Endothelial cell of umbilical vein (primary cell): ENCODE results near the gene NECAB2. TPM values are rescaled to one million over a fixed set of nuclear protein-coding genes. Genes with fewer than 3 reads are reported as not detected.

Experiments
- BruUV-seq: library from RNA; stranded (reverse); fragments of 400-500 nt; replicated peaks from 2 replicates; lab custom pipeline; 2021; lab: Mats Ljungman, UMichigan
- CTCF ChIA-PET: fragments of 300-600, 350-600 bp; sonication (Branson Sonifier 250); formaldehyde crosslinking; loops from one replicate; lab custom pipeline; 2021; ENCODE audit warnings: antibody characterized with exemption, inconsistent platforms; lab: Charles Lee
- POLR2A ChIA-PET: fragments of 300-600, 350-600 bp; sonication (Branson Sonifier 250); formaldehyde crosslinking; loops from one replicate; lab custom pipeline; 2021; ENCODE audit warnings: antibody characterized with exemption, inconsistent platforms; lab: Charles Lee
- DNase-seq: peaks from one replicate; pipeline ENCODE4 v3.0.0-alpha.2; 2011; ENCODE audit warnings: low read depth, low spot score
- FAIRE-seq: peaks from 2 replicates; lab custom pipeline; 2011; peaks lifted over from hg19 to GRCh38; lab: Jason Lieb, UNC
- H2AFZ ChIP-seq: 2 replicates; pipeline ENCODE4 v1.6.0; 2012; ENCODE audit warnings: low read depth, low read length, control low read depth, inconsistent platforms
- H3K27ac ChIP-seq: 2 replicates; pipeline ENCODE4 v1.5.1; 2011; ENCODE audit warnings: low read depth, mild to moderate bottlenecking, control low read depth, low read length, moderate library complexity; ENCODE audit not compliant: insufficient read depth
- H3K27me3 ChIP-seq, 2 experiments: 2 replicates each; pipeline versions ENCODE4 v1.6.0 to v1.6.1; 2011; ENCODE audit warnings: low read length in 2 of 2, mixed read lengths in 1 of 2; ENCODE audit not compliant: control insufficient read depth in 2 of 2, insufficient read depth in 2 of 2
- H3K36me3 ChIP-seq, 2 experiments: 2 replicates in 1 of 2; 3 replicates in 1 of 2; pipeline ENCODE4 v1.5.1; 2011; ENCODE audit warnings: low read length in 2 of 2, mild to moderate bottlenecking in 1 of 2, moderate library complexity in 1 of 2; ENCODE audit not compliant: control insufficient read depth in 2 of 2, insufficient read depth in 2 of 2; ENCODE audit errors: extremely low read depth in 1 of 2
- H3K4me1 ChIP-seq: 3 replicates; pipeline ENCODE4 v1.5.1; 2011; ENCODE audit warnings: mild to moderate bottlenecking, low read length; ENCODE audit not compliant: control insufficient read depth, insufficient read depth; ENCODE audit errors: extremely low read depth
- H3K4me2 ChIP-seq: 2 replicates; pipeline ENCODE4 v1.6.1; 2011; ENCODE audit warnings: low read length, control low read depth, mixed read lengths; ENCODE audit not compliant: insufficient read depth
- H3K4me3 ChIP-seq, 3 experiments: fragments of 200-600 bp in 1 of 3; sonication (generic), shearing (Covaris generic) in 1 of 3; replicated peaks in 1 of 3; 2 replicates each; pipeline ENCODE4 v1.5.1; 2011 to 2016; ENCODE audit warnings: control low read depth in 3 of 3, low read length in 3 of 3, mild to moderate bottlenecking in 2 of 3, inconsistent platforms in 1 of 3, low read depth in 1 of 3, moderate library complexity in 1 of 3; ENCODE audit not compliant: insufficient read depth in 1 of 3
- H3K79me2 ChIP-seq: 2 replicates; pipeline ENCODE4 v1.6.0; 2012; ENCODE audit warnings: low read length, inconsistent platforms; ENCODE audit not compliant: control insufficient read depth, insufficient read depth
- H3K9ac ChIP-seq: replicated peaks from 2 replicates; pipeline ENCODE3; 2011; ENCODE audit warnings: low read length, control low read depth; ENCODE audit not compliant: insufficient read depth; ENCODE audit errors: extremely low read depth
- H3K9me1 ChIP-seq: replicated peaks from 3 replicates; pipeline ENCODE4 v1.6.0; 2011; ENCODE audit warnings: mild to moderate bottlenecking, low read length; ENCODE audit not compliant: control insufficient read depth, insufficient read depth; ENCODE audit errors: extremely low read depth
- H3K9me3 ChIP-seq: replicated peaks from 2 replicates; pipeline ENCODE4 v1.5.1; 2012; ENCODE audit warnings: low read length, inconsistent platforms; ENCODE audit not compliant: control insufficient read depth, insufficient read depth
- H4K20me1 ChIP-seq: replicated peaks from 2 replicates; pipeline ENCODE3; 2011; ENCODE audit warnings: mild to moderate bottlenecking, low read length; ENCODE audit not compliant: control insufficient read depth, insufficient read depth; ENCODE audit errors: extremely low read depth
- CTCF ChIP-seq, 2 donors: IDR thresholded peaks; 1 replicate in 1 of 2; 2 replicates in 1 of 2; pipeline ENCODE4 v1.5.1; 2011; ENCODE audit warnings: low read length in 2 of 2, mild to moderate bottlenecking in 2 of 2, moderate library complexity in 2 of 2, control low read depth in 1 of 2, inconsistent platforms in 1 of 2, low read depth in 1 of 2; ENCODE audit not compliant: insufficient read depth in 1 of 2; ENCODE audit errors: extremely low read depth in 1 of 2
- FOS ChIP-seq: IDR thresholded peaks from 2 replicates; pipeline ENCODE4 v1.6.1; 2011; ENCODE audit warnings: mild to moderate bottlenecking, low read length, moderate library complexity, borderline replicate concordance; ENCODE audit not compliant: insufficient read depth
- GATA2 ChIP-seq: IDR thresholded peaks from 2 replicates; pipeline ENCODE4 v1.7.0; 2011; ENCODE audit warnings: low read depth, mild to moderate bottlenecking, moderate library complexity, mixed read lengths, low read length; ENCODE audit not compliant: insufficient read length, insufficient read depth
- JUN ChIP-seq: IDR thresholded peaks from 2 replicates; pipeline ENCODE4 v1.6.1; 2011; ENCODE audit warnings: borderline replicate concordance, low read depth; ENCODE audit not compliant: insufficient read length, insufficient read depth
- MYC ChIP-seq: IDR thresholded peaks from one replicate; pipeline ENCODE4 v1.6.1; 2011; ENCODE audit warnings: mild to moderate bottlenecking, low read depth, low read length
- POLR2A ChIP-seq: IDR thresholded peaks from 2 replicates; pipeline ENCODE4 v1.6.1; 2012; ENCODE audit warnings: low read depth, mild to moderate bottlenecking, control low read depth, low read length
- POLR2AphosphoS5 ChIP-seq: IDR thresholded peaks from 2 replicates; pipeline ENCODE4 v1.6.1; 2012; ENCODE audit warnings: low read depth, mild to moderate bottlenecking, control low read depth, low read length, moderate library complexity; ENCODE audit not compliant: insufficient read depth
- dilution Hi-C: fragments of 300-500 bp; cut with MboI; formaldehyde crosslinking; loops from one replicate; pipeline ENCODE4 v1.15.0; 2019; ENCODE audit warnings: low sequenced_read_pairs; ENCODE audit not compliant: extremely low pct_ligation_motif_present
- intact Hi-C: fragments of 100-400 bp; cut with micrococcal nuclease; formaldehyde crosslinking; loops from one replicate; pipeline ENCODE4 v1.10.0; 2022
- polyA plus RNA-seq, 4 experiments: library from polyadenylated mRNA; depleted of rRNA in 3 of 4; stranded (reverse) in 3 of 4; unstranded in 1 of 4; fragments of >200 nt; gene quantifications; 2 replicates each; pipeline versions ENCODE4 v1.2.1 to v1.2.3, GENCODE V29; 2011 to 2012; ENCODE audit warnings: missing spikeins in 1 of 4
- small RNA-seq: library from RNA; depleted of rRNA; stranded (forward); fragments of <200 nt; gene quantifications from one replicate; pipeline ENCODE3, GENCODE V24; 2012; ENCODE audit warnings: low replicate concordance, low read depth; ENCODE audit not compliant: insufficient read depth, insufficient read length
- total RNA-seq: library from RNA; stranded (reverse); gene quantifications from 2 replicates; pipeline ENCODE4 v1.2.3, GENCODE V29; 2021

The NECAB2 gene
- total and polyA plus RNA-seq, 2 donors (not counting 3 experiments of a cell fraction or from before 2014, with no cell fraction given): 0.26 to 0.31 TPM

DNA sequence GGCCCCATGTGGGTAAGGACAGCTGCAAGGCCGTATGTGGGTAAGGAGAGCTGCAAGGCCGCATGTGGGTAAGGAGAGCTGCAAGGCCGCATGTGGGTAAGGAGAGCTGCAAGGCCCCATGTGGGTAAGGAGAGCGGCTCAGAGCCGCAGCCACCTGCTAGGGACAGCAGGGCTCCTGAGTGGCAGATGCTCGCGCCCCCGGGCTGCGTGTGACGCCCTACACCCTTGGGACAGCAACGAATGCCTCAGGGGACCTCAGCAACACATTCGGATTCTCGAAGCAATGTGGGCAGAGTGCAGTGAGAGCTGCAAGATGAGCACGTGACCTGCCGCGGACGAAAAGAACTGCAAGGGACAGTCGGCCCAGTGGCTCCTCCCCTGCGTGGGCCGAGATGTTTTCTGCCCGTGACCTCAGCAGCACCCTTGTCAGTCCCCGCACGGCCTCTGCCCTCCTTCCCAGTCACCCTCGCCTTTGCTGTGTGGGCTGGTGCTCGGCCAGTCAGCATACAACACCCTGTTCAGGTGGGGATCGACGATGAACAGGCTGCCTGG, 84.1 kb downstream of the NECAB2 start:
- no peaks in the 10 kb centered on the region for H3K79me2 ChIP-seq
- CTCF ChIA-PET: interaction anchor here (0.8 kb wide), 1 partner anchor 14 kb away, joined by 3 read pairs; no protein-coding TSS in a partner anchor
- POLR2A ChIA-PET: no interaction called here
- TF ChIP-seq MYC (no peak), CTCF (IDR thresholded peaks at IDR 0.05; ENCODE audit: extremely low read depth in 1 of 2, insufficient read depth in 1 of 2, low read depth in 1 of 2, low read length in 2 of 2) (no peak), POLR2A (no peak), GATA2 (no peak), POLR2AphosphoS5 (no peak), JUN (no peak), FOS (no peak)
- H2AFZ ChIP-seq: no peak overlapping the region
- H3K9me3 ChIP-seq: no peaks in the 10 kb centered on the region
- intact Hi-C loops (no loop called here), dilution Hi-C loops (no loop called here)
- H3K36me3 ChIP-seq: peaks cover 6 to 29% of the 10 kb centered on the region in 2 experiments
- no peaks in the 10 kb centered on the region for H3K9me1 ChIP-seq
- H3K4me1 ChIP-seq: no peaks in the 10 kb centered on the region
- H3K4me3 ChIP-seq: no peak overlapping the region
- no TSS peak for BruUV-seq
- DNase-seq (no peak), FAIRE-seq (no peak)
- H4K20me1 ChIP-seq: no peaks in the 10 kb centered on the region
- H3K27ac ChIP-seq: no peak overlapping the region
- H3K4me2 ChIP-seq: no peak overlapping the region
- no peaks in the 10 kb centered on the region for H3K27me3 ChIP-seq
- H3K9ac ChIP-seq: no peak overlapping the region

Small RNA genes lying within 50 kb of the gene (small RNA-seq; reads per million reads assigned to genes)
- gene RNA5SP432: not detected

Other genes starting within 250 kb of the NECAB2 start
- 134 and 136 TPM in 2 replicates for gene HSBP1, start 160.3 kb upstream of the NECAB2 start, total RNA-seq
- 40.8 and 43.9 TPM in 2 replicates for gene HSBP1, start 160.3 kb upstream of the NECAB2 start, polyA plus RNA-seq
- gene MLYCD, start 69.1 kb upstream of the NECAB2 start, total RNA-seq: 2.8 and 3.4 TPM in 2 replicates
- 1.9 and 2.0 TPM in 2 replicates for gene MLYCD, start 69.1 kb upstream of the NECAB2 start, polyA plus RNA-seq
- 8.6 and 11.0 TPM in 2 replicates for gene OSGIN1, start 15.0 kb upstream of the NECAB2 start, total RNA-seq
- 9.2 and 11.5 TPM in 2 replicates for gene OSGIN1, start 15.0 kb upstream of the NECAB2 start, polyA plus RNA-seq
- not detected in 2 replicates for gene SLC38A8, start 74.6 kb downstream of the NECAB2 start, total RNA-seq
- not detected in 2 replicates for gene SLC38A8, start 74.6 kb downstream of the NECAB2 start, polyA plus RNA-seq
- 93.0 and 99.6 TPM in 2 replicates for gene MBTPS1, start 148.7 kb downstream of the NECAB2 start, total RNA-seq
- gene MBTPS1, start 148.7 kb downstream of the NECAB2 start, polyA plus RNA-seq: 63.9 and 82.3 TPM in 2 replicates
- gene HSDL1, start 176.9 kb downstream of the NECAB2 start, total RNA-seq: 26.1 and 27.9 TPM in 2 replicates
- gene HSDL1, start 176.9 kb downstream of the NECAB2 start, polyA plus RNA-seq: 15.7 and 19.9 TPM in 2 replicates
- gene DNAAF1, start 177.1 kb downstream of the NECAB2 start, total RNA-seq: not detected in 2 replicates
- gene DNAAF1, start 177.1 kb downstream of the NECAB2 start, polyA plus RNA-seq: 0.01 TPM in 1 of 2 replicates, not detected in the other
- gene TAF1C, start 218.8 kb downstream of the NECAB2 start, total RNA-seq: 57.2 and 62.3 TPM in 2 replicates
- 74.2 and 77.6 TPM in 2 replicates for gene TAF1C, start 218.8 kb downstream of the NECAB2 start, polyA plus RNA-seq
- gene ADAD2, start 222.9 kb downstream of the NECAB2 start, total RNA-seq: not detected in 2 replicates
- gene ADAD2, start 222.9 kb downstream of the NECAB2 start, polyA plus RNA-seq: 0.04 and 0.10 TPM in 2 replicates